C4-2B (cell line): Measurements from ENCODE around the gene TAS2R43.
"Not testable (repeated sequence)": the region's sequence is repeated elsewhere in the genome, so short reads cannot be mapped to it uniquely, and the experiment has no call there.

ENCODE experiments used
- H3K27ac ChIP-seq: fragments of 450-650 bp; 2 replicates; pipeline ENCODE4 v1.5.1; 2017
- ZFX ChIP-seq: fragments of 450-650 bp; IDR thresholded peaks from 2 replicates; pipeline ENCODE4 v1.6.1; 2017
- TF ChIP-seq, protein P1 (sequence below): fragments of 450-650 bp; conservative IDR thresholded peaks from 2 replicates; pipeline ENCODE4 v1.5.1; 2017; ENCODE audit warnings: mild to moderate bottlenecking

The TAS2R43 gene

DNA sequence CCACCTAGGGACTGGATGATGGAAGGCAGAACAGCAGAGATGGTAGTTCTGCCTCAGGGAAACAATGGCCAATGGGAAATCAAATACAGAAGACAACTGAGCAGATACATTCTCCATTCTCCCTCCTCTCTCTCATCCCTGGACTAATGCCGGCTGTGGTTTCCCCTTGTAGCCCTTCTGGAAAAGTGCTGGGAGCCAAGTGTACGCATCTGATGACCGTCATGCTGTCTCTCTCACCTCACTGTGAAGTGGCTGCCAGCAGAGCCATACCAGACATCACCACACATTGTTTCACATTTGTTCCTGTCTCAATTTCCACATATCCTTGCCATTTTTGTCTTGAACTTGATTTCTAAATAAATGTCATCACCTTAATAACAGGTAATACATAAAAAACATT lies 33.1 kb downstream of the TAS2R43 start:
- TF ChIP-seq, protein P1, sequence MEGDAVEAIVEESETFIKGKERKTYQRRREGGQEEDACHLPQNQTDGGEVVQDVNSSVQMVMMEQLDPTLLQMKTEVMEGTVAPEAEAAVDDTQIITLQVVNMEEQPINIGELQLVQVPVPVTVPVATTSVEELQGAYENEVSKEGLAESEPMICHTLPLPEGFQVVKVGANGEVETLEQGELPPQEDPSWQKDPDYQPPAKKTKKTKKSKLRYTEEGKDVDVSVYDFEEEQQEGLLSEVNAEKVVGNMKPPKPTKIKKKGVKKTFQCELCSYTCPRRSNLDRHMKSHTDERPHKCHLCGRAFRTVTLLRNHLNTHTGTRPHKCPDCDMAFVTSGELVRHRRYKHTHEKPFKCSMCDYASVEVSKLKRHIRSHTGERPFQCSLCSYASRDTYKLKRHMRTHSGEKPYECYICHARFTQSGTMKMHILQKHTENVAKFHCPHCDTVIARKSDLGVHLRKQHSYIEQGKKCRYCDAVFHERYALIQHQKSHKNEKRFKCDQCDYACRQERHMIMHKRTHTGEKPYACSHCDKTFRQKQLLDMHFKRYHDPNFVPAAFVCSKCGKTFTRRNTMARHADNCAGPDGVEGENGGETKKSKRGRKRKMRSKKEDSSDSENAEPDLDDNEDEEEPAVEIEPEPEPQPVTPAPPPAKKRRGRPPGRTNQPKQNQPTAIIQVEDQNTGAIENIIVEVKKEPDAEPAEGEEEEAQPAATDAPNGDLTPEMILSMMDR, result no peak
- TF ChIP-seq ZFX, result no peak
- H3K27ac ChIP-seq, result no peak overlapping the region

DNA sequence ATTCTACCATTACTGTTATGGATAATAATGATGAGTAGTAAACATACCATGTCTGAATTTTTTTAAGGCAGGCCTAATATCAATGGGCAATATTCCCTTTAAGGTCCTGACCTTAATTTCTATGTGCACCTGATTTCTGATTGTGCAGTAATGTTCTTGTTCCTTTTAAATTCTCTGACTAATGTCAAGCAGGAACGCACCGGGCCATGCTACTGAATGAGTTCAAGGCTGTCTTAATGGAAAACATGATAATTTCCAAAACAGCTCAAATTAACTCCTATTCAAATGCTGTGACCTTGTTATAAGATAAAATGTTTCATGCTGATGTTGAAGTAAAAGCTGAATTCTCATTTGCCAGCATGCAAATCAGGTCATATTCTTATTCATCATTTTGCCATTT lies 36.8 kb downstream of the TAS2R43 start:
- H3K27ac ChIP-seq, result no peak overlapping the region
- no peak for TF ChIP-seq ZFX
- TF ChIP-seq, protein P1, result no peak

DNA sequence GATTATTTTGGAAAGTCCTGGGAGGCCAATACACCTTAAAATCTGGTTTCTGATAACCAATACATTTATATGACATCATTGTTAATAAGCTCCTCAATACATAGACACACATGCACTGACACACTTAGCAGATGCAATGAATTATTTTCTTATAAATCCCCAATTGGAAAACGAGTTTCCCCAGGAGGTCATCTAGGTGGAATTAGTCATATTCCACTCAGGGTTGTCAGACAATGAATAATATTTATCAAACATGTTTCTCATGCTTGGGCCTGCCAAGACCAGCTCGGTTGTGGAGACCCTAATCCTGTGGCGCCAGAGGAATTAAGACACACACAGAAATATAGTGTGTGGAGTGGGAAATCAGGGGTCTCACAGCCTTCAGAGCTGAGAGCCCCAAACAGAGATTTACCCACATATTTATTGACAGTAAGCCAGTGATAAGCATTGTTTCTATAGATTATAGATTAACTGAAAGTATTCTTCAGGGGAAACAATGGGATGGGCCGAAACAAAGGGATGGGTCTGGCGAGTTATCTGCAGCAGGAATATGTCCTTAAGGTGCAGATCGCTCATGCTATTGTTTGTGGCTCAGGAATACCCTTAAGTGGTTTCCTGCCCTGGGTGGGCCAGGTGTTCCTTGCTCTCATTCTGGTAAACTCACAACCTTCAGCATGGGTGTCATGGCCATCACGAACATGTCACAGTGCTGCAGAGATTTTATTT lies 42.1 kb downstream of the TAS2R43 start:
- H3K27ac ChIP-seq, result not testable (repeated sequence)

DNA sequence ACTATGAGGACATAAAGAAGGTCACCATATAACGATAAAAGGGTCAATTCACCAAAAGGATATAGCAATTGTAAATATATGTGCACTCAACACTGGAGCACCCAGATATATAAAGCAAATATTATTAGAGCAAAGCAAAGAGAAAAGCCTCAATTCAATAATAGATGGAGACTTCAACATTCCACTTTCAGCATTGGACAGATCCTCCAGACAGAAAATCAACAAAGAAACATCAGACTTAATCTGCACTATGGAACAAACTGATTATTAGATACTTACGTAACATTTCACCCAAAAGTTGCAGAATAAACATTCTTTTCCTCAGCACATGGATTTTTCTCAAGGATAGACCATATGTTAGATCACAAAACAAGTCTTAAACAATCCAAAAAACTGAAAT lies 50.7 kb downstream of the TAS2R43 start:
- not testable (repeated sequence) for H3K27ac ChIP-seq
